ENCODE measurements around the gene FNTB. TPM values are rescaled to one million over a fixed set of nuclear protein-coding genes. Genes with fewer than 3 reads are reported as not detected.
A peak's percentile ranks its signal among the peaks of the same experiment; 100 is the strongest.

Gene FNTB
- total and polyA plus RNA-seq, 2 of the 8 experiments (the other 6 are each of a cell fraction or from before 2014, with no cell fraction given) = 16.0 to 20.7 TPM

GRCh38 chr14:64937821-64938193 is 48.9 kb upstream of the FNTB start:
- Histone ChIP-seq H3K23ac (ENCODE audit: insufficient read length) (no peak overlapping the region), H2AK5ac (ENCODE audit: low read depth, low read length) (no peak overlapping the region), H4K20me1 (replicated peaks in 1 of 2; ENCODE audit: control insufficient read depth in 1 of 2, insufficient read depth in 2 of 2, low read length in 2 of 2) (no peaks in the 10 kb centered on the region), H3K9me3 (ENCODE audit: insufficient read depth in 2 of 2, low read depth in 1 of 2, low read length in 1 of 2) (no peaks in the 10 kb centered on the region), H3K4ac (replicated peaks; ENCODE audit: insufficient read length, low read depth, low read length) (no peak overlapping the region), H3K9ac (replicated peaks in 1 of 4; ENCODE audit: extremely low read depth in 1 of 4, low read depth in 3 of 4, low read length in 3 of 4) (no peak overlapping the region), H4K91ac (replicated peaks; ENCODE audit: insufficient read length, low read length) (no peak overlapping the region), H3K4me3 (ENCODE audit: extremely low read depth in 1 of 4, insufficient read depth in 2 of 4, low read depth in 3 of 4, low read length in 4 of 4) (no peak overlapping the region), H3K18ac (ENCODE audit: extremely low read depth, low read length) (no peak overlapping the region), H2BK5ac (ENCODE audit: low read depth, low read length) (no peak overlapping the region), H4K8ac (ENCODE audit: extremely low read depth, insufficient read depth, low read length) (no peak overlapping the region), H2BK120ac (replicated peaks; ENCODE audit: low read depth, low read length) (no peak overlapping the region), H3K27me3 (replicated peaks in 1 of 4; ENCODE audit: control insufficient read depth in 3 of 4, extremely low read depth in 1 of 4, insufficient read depth in 3 of 4, low read length in 3 of 4) (no peaks in the 10 kb centered on the region), H3K56ac (replicated peaks; ENCODE audit: insufficient read length, low read depth, low read length) (no peak overlapping the region), H3K14ac (ENCODE audit: insufficient read length) (no peak overlapping the region), H3K23me2 (ENCODE audit: low read depth, low read length) (no peaks in the 10 kb centered on the region; the same call in 1 of the 2 replicates), H2BK12ac (ENCODE audit: low read depth, low read length) (no peak overlapping the region), H4K5ac (ENCODE audit: insufficient read length, low read depth, low read length) (no peak overlapping the region), H3K4me1 (replicated peaks in 1 of 4; ENCODE audit: control insufficient read depth in 3 of 4, insufficient read depth in 4 of 4, low read length in 3 of 4) (peaks cover 0 to 3% (median under 1%) of the 10 kb centered on the region in 4 experiments; a peak in 3 of 7 replicates), H3K36me3 (ENCODE audit: control insufficient read depth in 2 of 4, insufficient read depth in 4 of 4, low read length in 3 of 4) (peaks cover 0 to 13% (median 3%) of the 10 kb centered on the region in 4 experiments; a peak in 3 of 8 replicates), H2BK15ac (ENCODE audit: low read length) (no peak overlapping the region), H3K4me2 (ENCODE audit: insufficient read depth in 1 of 2, low read depth in 2 of 2, low read length in 2 of 2) (no peak overlapping the region), H3K27ac (ENCODE audit: low read depth, low read length) (no peak overlapping the region), H2BK20ac (ENCODE audit: low read length) (no peak overlapping the region), H3K79me1 (ENCODE audit: low read depth, low read length) (no peaks in the 10 kb centered on the region; the same call in 1 of the 2 replicates), H2AFZ (ENCODE audit: low read length) (no peak overlapping the region), H3K79me2 (ENCODE audit: control insufficient read depth in 1 of 2, insufficient read depth in 2 of 2, low read length in 2 of 2) (no peaks in the 10 kb centered on the region)
- FAIRE-seq (no peak), DNase-seq (ENCODE audit: low read depth in 1 of 2, low spot score in 2 of 2) (no peak)
- TF ChIP-seq RAD21 (IDR thresholded peaks at IDR 0.05 in 1 of 2, conservative IDR thresholded peaks at IDR 0.05 in 1 of 2; ENCODE audit: low read depth in 2 of 2, low read length in 2 of 2) (peak; percentile 33 to 45), CTCF (IDR thresholded peaks at IDR 0.05; ENCODE audit: control extremely low read depth in 1 of 3, insufficient read depth in 1 of 3, low read depth in 1 of 3, low read length in 3 of 3) (peak in 1 of 3 experiments; percentile 32; a peak in 1 of 4 replicates), CHD1 (IDR thresholded peaks at IDR 0.05; ENCODE audit: low read depth, low read length) (no peak), HDAC2 (IDR thresholded peaks at IDR 0.05; ENCODE audit: borderline replicate concordance in 1 of 2, low read depth in 2 of 2, low read length in 2 of 2) (no peak), SAP30 (IDR thresholded peaks at IDR 0.05; ENCODE audit: insufficient read depth, insufficient replicate concordance, low read length) (no peak), BACH1 (IDR thresholded peaks at IDR 0.05; ENCODE audit: low read length) (no peak)
- CTCF ChIA-PET (ENCODE audit: partially characterized antibody) = interaction anchor here (0.7 to 1.4 kb wide), 3 partner anchors 9 to 45 kb away, joined by 3 to 4 read pairs (median 3); no protein-coding TSS in a partner anchor
- 90% methylated on average over 1 of the region's 1 CpG; no CpG with 5 or more reads in 1 of the 2 experiments for WGBS, 2 experiments (ENCODE audit: extremely low coverage in 1 of 2, insufficient coverage in 1 of 2, insufficient read length in 1 of 2, insufficient replicate concordance in 2 of 2, low coverage in 1 of 2, low lambda C conversion rate in 2 of 2, missing lambda C conversion rate in 1 of 2)
- POLR2A ChIA-PET (ENCODE audit: partially characterized antibody) = interaction anchor here (1.0 kb wide), 1 partner anchor 14 kb away, joined by 3 read pairs; no protein-coding TSS in a partner anchor
